ENCODE results near the gene KPRP.

The KPRP gene

DNA sequence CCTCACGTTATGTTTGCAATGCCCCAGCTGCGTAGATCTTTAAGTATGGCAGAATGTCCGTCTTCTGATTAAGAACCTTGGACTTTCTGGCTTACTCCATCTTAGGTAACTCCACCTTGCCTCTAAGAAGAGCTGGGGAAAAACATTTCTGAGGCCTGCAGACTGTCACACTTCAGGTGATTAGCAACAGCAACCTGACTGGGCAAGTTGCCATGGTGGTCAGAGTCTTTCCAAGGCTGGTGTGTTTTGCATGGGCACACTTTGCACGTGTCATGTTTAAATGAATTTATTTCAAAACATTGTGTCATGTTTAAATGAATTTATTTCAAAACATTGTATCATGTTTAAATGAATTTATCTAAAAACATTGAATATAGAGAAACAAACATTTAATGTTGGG, 811 bp downstream of the KPRP start:
- TF ChIP-seq GATA3 (IDR thresholded peaks at IDR 0.05; ENCODE audit: low read depth, low read length) (no peak), GATA2 (IDR thresholded peaks at IDR 0.05; ENCODE audit: low read depth, low read length) (no peak)

GRCh38 chr1:152759453-152760173, 1.8 kb downstream of the KPRP start:
- no peak for TF ChIP-seq GATA3 (IDR thresholded peaks at IDR 0.05; ENCODE audit: low read depth, low read length)
- TF ChIP-seq GATA2 (IDR thresholded peaks at IDR 0.05; ENCODE audit: low read depth, low read length) = no peak

- TF ChIP-seq GATA2 (IDR thresholded peaks at IDR 0.05; ENCODE audit: low read depth, low read length) (no peak), GATA3 (IDR thresholded peaks at IDR 0.05; ENCODE audit: low read depth, low read length) (no peak)
Observed at GRCh38 chr1:152760551-152761190, 2.8 kb downstream of the KPRP start.

GRCh38 chr1:152761609-152762213, 3.9 kb downstream of the KPRP start:
- TF ChIP-seq GATA2 (IDR thresholded peaks at IDR 0.05; ENCODE audit: low read depth, low read length) = no peak
- no peak for TF ChIP-seq GATA3 (IDR thresholded peaks at IDR 0.05; ENCODE audit: low read depth, low read length)

DNA sequence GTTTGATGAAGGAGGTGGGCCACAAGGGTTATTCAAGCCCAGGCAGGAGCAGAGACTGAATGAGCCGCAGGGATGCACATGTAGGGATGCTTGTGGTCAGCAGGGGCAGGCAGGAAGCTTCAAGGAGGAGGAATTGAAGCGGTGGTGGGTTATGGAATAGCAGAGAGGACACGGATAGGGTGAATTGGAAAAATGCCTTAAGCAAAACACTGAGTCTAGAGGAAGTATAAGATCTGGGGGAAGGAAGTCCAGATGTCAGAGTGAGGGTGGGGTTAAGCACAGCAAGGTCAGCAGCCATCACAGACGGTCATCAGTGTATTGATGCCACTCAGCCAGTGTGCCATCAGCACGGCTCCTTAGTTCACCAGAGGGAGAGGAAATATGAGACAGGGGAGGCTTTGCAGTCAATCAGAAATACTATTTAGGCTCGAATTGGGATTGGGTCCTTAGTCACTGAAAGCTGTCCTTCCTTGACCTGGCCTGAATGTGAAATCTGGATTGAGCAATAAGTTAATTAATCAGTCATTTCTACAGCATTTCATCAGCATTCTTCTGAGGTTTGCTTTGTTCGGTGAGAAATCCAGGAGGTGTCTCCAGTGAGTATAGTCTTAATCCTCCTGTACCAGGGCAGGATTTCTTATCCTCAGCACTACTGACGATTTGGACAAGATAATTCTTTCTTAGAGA, 11.2 kb downstream of the KPRP start:
- TF ChIP-seq GATA2 (IDR thresholded peaks at IDR 0.05; ENCODE audit: low read depth, low read length) (no peak), GATA3 (IDR thresholded peaks at IDR 0.05; ENCODE audit: low read depth, low read length) (no peak)

- TF ChIP-seq GATA3 (IDR thresholded peaks at IDR 0.05; ENCODE audit: low read depth, low read length) (no peak), GATA2 (IDR thresholded peaks at IDR 0.05; ENCODE audit: low read depth, low read length) (no peak)
Observed at GRCh38 chr1:152770411-152770810, 12.6 kb downstream of the KPRP start.

GRCh38 chr1:152774875-152775274, 17.1 kb downstream of the KPRP start, which contains the start of gene LCE1F:
Gene LCE1F, plus strand, starts transcription at chr1:152775140. Its CDS starts 1,232 bp downstream, at chr1:152776372.
- no peak for TF ChIP-seq GATA2 (IDR thresholded peaks at IDR 0.05; ENCODE audit: low read depth, low read length)
- TF ChIP-seq GATA3 (IDR thresholded peaks at IDR 0.05; ENCODE audit: low read depth, low read length) = no peak

GRCh38 chr1:152776361-152776760, 18.5 kb downstream of the KPRP start:
- TF ChIP-seq GATA3 (IDR thresholded peaks at IDR 0.05; ENCODE audit: low read depth, low read length) (no peak), GATA2 (IDR thresholded peaks at IDR 0.05; ENCODE audit: low read depth, low read length) (no peak)

DNA sequence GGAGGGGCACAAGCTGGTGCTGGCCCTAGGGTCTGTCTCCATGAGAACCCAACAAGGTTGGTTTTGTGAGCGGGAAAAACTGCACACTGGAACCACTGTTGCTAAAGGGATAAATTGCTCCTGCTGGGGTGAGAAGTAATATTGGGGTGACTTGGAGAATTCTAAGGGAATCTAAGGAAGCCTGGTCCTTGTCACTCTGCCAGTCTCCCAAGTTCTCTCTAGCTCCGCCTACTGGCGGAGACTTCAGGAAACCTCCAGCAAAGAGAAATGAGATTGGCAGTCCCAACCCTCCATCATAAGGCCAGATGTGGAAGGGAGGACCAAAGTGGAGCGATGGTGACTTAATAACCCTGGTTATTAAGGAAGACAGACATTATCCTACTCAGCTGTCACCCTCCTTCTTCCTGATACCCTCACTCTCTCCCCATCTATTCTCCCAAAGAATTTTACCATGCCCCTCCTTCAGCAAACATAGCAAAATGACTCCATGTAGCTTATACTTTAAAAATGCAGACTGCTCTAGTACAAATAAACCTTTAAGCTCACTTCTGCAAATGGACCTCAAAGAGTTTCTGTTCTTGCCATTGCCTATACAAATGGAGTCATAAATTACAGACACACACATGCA, 19.8 kb downstream of the KPRP start:
- no peak for TF ChIP-seq GATA2 (IDR thresholded peaks at IDR 0.05; ENCODE audit: low read depth, low read length)
- no peak for TF ChIP-seq GATA3 (IDR thresholded peaks at IDR 0.05; ENCODE audit: low read depth, low read length)

- no peak for TF ChIP-seq GATA3 (IDR thresholded peaks at IDR 0.05; ENCODE audit: low read depth, low read length)
- TF ChIP-seq GATA2 (IDR thresholded peaks at IDR 0.05; ENCODE audit: low read depth, low read length) = no peak
Observed at GRCh38 chr1:152783095-152783494, 25.3 kb downstream of the KPRP start.

GRCh38 chr1:152786077-152786476, 28.3 kb downstream of the KPRP start, which contains the start of gene LCE1E:
Gene LCE1E, plus strand, starts transcription at chr1:152786257. Its CDS starts 1,043 bp downstream, at chr1:152787300.
- TF ChIP-seq GATA3 (IDR thresholded peaks at IDR 0.05; ENCODE audit: low read depth, low read length) (no peak), GATA2 (IDR thresholded peaks at IDR 0.05; ENCODE audit: low read depth, low read length) (no peak)

- TF ChIP-seq GATA2 (IDR thresholded peaks at IDR 0.05; ENCODE audit: low read depth, low read length) (no peak), GATA3 (IDR thresholded peaks at IDR 0.05; ENCODE audit: low read depth, low read length) (no peak)
Observed at GRCh38 chr1:152795686-152796085, 37.9 kb downstream of the KPRP start.

DNA sequence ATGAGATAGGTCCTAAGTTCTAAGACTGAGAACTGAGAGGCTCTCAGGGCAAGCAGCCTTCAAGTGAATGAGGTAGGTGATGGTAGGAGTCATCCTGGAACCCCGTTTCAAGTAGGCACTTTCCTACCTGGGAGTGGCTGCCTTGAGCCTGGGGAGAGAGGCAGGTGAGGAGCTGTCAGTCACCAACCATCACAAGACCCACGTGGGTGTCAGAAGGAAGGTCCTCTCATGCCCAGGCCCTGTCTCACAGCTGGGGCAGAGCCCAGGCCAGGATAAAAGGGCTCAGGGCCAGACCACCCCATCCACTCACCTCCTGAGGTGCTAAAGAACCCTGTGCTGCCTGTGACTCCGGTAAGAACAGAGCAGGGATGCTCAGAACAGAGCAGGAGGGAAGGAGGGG, 38.6 kb downstream of the KPRP start, which contains the start of gene LCE1D:
Gene LCE1D (plus strand): TSS at position 301 of the 400 bp plus-strand sequence. CDS start 1,074 bp downstream, outside the sequence.
- no peak for TF ChIP-seq GATA3 (IDR thresholded peaks at IDR 0.05; ENCODE audit: low read depth, low read length)
- TF ChIP-seq GATA2 (IDR thresholded peaks at IDR 0.05; ENCODE audit: low read depth, low read length) = no peak

Data from SH-SY5Y (cell line).